Right kidney (tissue), 9 donors: ENCODE results near the gene DACH2.
"Not testable (repeated sequence)": the region's sequence is repeated elsewhere in the genome, so short reads cannot be mapped to it uniquely, and the experiment has no call there.

Experiments
- DNase-seq: peaks from one replicate; pipeline ENCODE4 v3.0.0-alpha.2; 2016
- long read RNA-seq, 8 donors: transcript quantifications; one replicate each; lab custom pipeline, GENCODE V29; 2026

DACH2 gene
- long read RNA-seq, donor 1, partial matches to known transcripts, result 5 of 5 reads
- long read RNA-seq, donor 1, other reads (novel, unspliced or antisense), result 0 of 5 reads
- long read RNA-seq, donor 2, result 0 reads
- long read RNA-seq, donor 3, result 0 reads
- long read RNA-seq, donor 4, result 0 reads
- long read RNA-seq, donor 5, result 0 reads
- long read RNA-seq, donor 6, result 0 reads
- long read RNA-seq, donor 7, partial matches to known transcripts, result 12 of 12 reads
- long read RNA-seq, donor 7, other reads (novel, unspliced or antisense), result 0 of 12 reads
- long read RNA-seq, donor 8, result 0 reads

DNA sequence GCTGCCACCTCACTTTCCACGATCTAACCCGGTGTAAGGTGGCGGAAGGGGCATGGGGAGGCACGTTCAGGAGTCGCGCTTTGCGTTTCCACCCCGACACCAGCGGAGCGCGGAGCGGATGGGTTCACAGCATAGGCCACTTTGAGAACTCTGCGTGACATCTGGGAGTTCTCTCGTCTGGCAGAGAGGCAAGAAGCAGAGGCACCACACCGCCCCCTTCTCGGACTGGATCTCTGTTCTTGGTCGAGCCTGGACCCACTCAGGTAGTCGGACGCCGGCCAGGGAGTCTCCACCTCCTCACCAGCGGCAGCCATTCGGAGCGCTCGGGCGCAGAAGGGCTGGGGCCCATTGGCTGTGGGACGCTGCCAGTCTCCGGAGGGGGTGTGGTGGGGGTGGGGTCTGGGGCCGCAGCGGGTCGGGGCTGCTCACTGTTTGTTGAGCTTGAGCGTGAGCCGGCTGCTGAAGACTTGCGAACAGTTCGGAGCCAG is at the start of gene DACH2:
DACH2 (plus strand) TSS at position 428 of the 488 bp plus-strand sequence.
- peak; percentile 69 for DNase-seq

DNA sequence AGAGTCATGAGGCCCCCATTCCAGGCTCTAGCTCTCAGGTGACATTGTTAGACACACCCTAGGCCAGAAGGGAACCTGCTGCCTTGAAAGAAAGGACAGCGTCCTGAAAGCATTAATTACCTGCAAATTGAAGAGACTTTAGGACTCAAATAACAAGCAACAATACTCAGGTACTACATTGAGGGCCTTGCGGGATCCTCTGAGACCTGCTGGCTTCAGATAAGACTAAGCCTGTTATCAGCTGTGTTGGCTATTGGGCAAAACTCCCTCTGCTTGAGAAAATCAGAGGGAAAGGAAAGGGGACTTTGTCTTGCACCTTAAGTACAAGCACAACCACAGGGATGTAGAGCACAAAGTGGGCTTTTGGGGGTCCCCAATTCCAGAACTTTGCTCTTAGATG is 45.9 kb upstream of the DACH2 start:
- no peak for DNase-seq

GRCh38 chrX:86103061-86103460 is 45.2 kb upstream of the DACH2 start:
- no peak for DNase-seq

- no peak for DNase-seq
Measured at GRCh38 chrX:86104526-86104925, 43.7 kb upstream of the DACH2 start.

GRCh38 chrX:86121916-86122315 is 26.3 kb upstream of the DACH2 start:
- DNase-seq, result no peak

- DNase-seq, result no peak
Measured at GRCh38 chrX:86133761-86134160, 14.5 kb upstream of the DACH2 start.

DNA sequence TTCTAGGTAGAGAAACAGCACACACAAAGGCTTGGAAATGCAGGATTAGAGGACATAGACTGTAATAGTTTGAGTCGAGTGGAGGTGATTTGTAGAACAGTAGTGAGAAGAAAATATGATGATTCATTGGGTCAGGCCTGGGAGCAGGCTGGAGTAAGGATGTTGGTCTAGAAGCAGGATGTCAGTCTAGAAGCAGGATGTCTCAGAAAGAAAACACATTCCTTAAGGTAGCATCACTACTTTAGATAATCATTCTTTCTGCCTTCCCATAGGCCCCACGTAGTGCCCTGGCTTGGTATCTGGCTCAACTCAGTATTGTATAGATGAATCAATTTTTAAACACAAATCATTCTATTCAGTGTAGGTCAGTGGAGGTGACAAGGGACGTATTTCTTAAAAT is 11.2 kb upstream of the DACH2 start:
- no peak for DNase-seq

DNA sequence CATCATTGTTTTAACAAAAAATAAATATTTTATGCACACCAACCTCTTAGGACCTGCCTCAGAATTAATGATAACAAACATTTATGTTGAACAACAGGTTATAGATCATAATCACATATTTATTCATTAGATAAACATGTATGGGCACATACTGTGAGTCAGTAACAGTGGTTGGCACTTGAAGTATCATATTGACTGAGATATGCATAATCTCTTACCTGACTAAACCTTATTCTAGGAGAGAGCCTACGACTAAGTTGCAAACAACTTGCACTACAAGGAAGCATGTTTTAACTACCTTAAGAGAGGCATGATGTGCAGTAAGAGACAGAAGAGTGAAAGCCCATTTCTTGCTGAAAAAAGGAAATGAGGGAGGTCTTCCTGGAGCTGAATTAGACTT is 6.5 kb upstream of the DACH2 start:
- no peak for DNase-seq

- DNase-seq, result no peak
Measured at GRCh38 chrX:86146102-86146501, 2.1 kb upstream of the DACH2 start.

- peak; percentile 57 for DNase-seq
Measured at GRCh38 chrX:86148594-86148993, 343 bp downstream of the DACH2 start.

GRCh38 chrX:86149119-86149518 is 868 bp downstream of the DACH2 start:
- DNase-seq, result peak; percentile 37

GRCh38 chrX:86154553-86154952 is 6.3 kb downstream of the DACH2 start:
- DNase-seq, result no peak

DNA sequence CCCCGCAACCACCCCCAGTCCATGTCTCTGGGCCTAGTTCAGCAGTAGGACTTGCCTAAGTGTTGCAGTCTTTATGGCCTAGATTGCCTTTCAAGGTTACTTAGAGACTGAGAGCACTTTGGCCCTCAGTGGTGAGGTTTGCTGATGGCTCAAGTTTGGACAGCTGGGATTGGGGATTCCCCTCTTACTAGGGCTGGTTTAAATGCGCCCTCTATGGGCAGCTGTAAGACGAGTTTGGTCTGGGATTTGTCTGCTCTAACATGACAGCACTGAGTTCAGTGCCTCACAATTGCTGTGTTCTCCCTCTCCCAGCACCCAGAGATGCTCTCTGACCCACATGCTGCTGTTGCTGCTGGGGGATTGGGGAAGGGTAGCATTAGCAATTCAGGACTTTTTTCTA is 23.1 kb downstream of the DACH2 start:
- DNase-seq, result no peak

- no peak for DNase-seq
Measured at GRCh38 chrX:86178906-86179305, 30.7 kb downstream of the DACH2 start.

DNA sequence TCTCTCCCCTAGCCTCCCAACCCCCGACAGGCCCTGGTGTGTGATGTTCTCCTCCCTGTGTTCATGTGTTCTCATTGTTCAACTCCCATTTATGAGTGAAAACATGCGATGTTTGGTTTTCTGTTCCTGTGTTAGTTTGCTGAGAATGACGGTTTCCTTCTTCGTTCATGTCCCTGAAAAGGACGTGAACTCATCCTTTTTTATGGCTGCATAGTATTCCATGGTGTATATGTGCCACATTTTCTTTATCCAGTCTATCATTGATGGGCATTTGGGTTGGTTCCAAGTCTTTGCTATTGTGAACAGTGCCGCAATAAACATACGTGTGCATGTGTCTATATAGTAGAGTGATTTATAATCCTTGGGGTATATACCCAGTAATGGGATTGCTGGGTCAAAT is 33.1 kb downstream of the DACH2 start:
- not testable (repeated sequence) for DNase-seq

DNA sequence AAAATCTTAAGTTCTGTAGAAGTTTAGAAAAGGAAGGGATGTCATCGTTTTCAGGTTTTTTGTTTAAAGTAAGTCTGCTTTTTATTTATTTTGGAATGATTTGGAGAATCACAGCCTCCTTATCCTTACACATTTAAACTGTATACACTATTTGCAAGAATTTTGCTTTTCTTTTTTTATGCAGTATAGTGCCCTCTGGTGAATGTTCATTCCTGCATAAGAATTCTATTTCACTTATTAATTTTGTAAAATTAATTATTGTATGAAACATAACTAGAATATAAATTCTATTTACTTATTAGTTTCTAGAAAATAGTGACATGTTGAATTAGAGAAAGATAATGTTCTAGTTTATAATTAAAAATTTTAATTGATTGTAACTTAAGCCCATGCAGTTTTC is 44.6 kb downstream of the DACH2 start:
- no peak for DNase-seq

- DNase-seq, result no peak
Measured at GRCh38 chrX:86194758-86195157, 46.5 kb downstream of the DACH2 start.

DNA sequence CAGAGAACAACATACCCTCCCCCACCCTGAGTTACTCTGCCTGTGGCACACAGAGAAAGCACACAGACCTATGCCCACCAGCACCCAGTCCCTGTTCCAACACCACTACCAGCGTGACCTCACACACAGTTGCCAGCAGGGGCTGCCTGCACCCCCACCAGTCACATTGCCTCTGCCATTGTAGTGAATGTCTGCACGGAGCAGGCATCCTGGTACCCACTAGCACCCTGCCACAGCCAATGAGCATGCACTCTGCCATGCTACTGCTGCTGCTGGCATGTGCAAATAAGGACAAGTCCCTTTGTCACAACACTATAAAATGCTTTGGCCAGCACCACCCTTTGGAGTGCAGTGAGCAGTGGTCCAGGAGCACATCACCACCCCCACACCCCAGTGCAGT is 47.1 kb downstream of the DACH2 start:
- no peak for DNase-seq

GRCh38 chrX:86197815-86198214 is 49.6 kb downstream of the DACH2 start:
- no peak for DNase-seq

DNA sequence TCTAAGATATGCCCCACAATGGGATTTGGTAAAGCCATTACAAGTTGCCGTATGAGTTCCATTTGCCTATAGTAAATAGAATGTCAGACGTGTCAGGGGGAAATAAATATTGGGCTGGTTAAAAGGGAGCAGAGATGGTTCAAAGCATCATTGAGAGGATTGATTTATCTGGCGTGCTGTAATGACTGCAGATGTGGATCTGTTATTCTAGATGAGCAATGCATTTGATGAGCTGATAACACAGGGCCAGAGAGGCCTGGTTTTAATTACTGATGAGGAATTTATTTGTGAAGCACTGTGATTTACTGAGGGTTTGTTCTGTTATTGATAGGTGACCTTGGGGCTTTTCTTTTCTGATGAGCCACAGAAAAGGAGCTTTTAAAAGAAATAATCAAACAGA is 62.5 kb downstream of the DACH2 start:
- no peak for DNase-seq

DNA sequence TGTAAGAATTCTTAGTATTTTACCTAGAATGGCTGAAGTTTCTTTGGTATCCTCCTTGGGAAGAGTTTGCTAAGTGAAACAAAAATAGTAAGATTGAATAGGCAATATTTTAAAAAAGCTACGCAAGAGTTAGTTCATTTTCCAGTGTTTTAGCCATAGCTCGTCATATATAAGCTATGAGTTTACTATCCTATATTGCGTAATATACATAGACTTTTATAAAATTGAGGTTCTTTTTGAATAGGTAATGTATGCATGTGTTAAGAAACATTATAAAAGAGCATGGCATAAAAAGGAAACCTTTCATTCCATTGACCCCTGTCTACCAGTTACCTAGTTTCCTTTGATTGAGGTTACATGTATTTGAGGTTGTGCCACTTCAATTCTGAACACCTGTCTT is 67.0 kb downstream of the DACH2 start:
- DNase-seq, result no peak

DNA sequence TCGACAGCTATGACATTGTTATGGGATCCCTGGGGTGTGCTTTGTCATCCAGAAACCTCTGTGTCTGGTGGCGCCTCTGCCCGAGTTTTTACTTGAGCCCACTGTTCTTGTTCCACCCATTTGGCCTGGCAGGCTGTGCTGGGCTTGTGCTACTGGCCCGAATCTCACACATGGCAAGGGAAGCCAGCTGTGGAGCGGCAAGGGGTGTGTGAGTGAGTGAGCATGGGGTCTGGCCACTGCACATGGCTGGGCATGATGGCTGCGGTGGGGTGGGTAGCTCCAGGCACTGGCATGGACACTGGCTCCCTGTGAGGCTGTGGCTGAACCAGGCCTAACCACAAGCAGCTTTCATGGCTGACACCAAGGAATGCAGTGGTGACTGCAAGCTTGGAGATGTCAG is 89.2 kb downstream of the DACH2 start:
- no peak for DNase-seq

- DNase-seq, result no peak
Measured at GRCh38 chrX:86241547-86241946, 93.3 kb downstream of the DACH2 start.

GRCh38 chrX:86263526-86263925 is 115.3 kb downstream of the DACH2 start:
- no peak for DNase-seq

DNA sequence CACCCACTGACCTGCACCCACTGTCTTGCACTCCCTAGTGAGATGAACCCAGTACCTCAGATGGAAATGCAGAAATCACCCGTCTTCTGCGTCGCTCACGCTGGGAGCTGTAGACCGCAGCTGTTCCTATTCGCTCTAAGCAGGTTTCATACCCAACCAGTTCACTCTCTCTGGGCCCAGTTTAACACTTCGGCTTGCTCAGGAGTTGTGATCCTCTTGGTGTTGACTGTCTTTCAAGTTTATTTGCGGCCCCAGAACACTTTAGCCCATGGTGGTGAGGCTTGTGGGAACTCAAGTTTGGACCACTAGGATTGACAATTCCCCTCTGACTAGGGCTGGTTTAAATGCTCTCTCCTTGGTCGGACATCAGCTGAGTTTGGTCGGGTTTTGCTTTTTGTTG is 147.0 kb downstream of the DACH2 start:
- no peak for DNase-seq
